Large intestine (tissue), 3 donors: ENCODE data around the gene TFIP11. TPM values are rescaled to one million over a fixed set of nuclear protein-coding genes. Genes with fewer than 3 reads are reported as not detected.

Experiments
- DNase-seq, 2 donors: peaks; one replicate each; pipeline versions ENCODE4 v3.0.0 to v3.0.0-alpha.2; 2013
- H3K27ac ChIP-seq: one replicate; pipeline ENCODE4 v1.5.1; 2013; ENCODE audit warnings: low read length
- H3K27me3 ChIP-seq: 2 replicates; pipeline ENCODE4 v1.6.1; 2013; ENCODE audit warnings: low read length; ENCODE audit not compliant: control insufficient read depth, insufficient read depth
- H3K36me3 ChIP-seq: 2 replicates; pipeline ENCODE4 v1.6.1; 2013; ENCODE audit warnings: low read length; ENCODE audit not compliant: control insufficient read depth, insufficient read depth
- H3K4me1 ChIP-seq: one replicate; pipeline ENCODE4 v1.6.1; 2013; ENCODE audit warnings: low read length; ENCODE audit not compliant: control insufficient read depth, insufficient read depth
- H3K4me3 ChIP-seq: one replicate; pipeline ENCODE4 v1.5.1; 2013; ENCODE audit warnings: low read length
- H3K9me3 ChIP-seq: one replicate; pipeline ENCODE4 v1.6.1; 2013; ENCODE audit warnings: mild to moderate bottlenecking, low read depth, low read length, moderate library complexity; ENCODE audit not compliant: control insufficient read depth
- WGBS: methylation state at CpG from one replicate; pipeline ENCODE4 v1.1.5; 2013; ENCODE audit warnings: low lambda C conversion rate; ENCODE audit not compliant: insufficient coverage; 5-methylcytosine and 5-hydroxymethylcytosine counted together
- polyA plus RNA-seq: library from polyadenylated mRNA; unstranded; fragments of 120-200 nt; gene quantifications from one replicate; pipeline ENCODE4 v1.2.1, GENCODE V29; 2013

Gene TFIP11
- polyA plus RNA-seq, 1 donor: 34.3 TPM

DNA sequence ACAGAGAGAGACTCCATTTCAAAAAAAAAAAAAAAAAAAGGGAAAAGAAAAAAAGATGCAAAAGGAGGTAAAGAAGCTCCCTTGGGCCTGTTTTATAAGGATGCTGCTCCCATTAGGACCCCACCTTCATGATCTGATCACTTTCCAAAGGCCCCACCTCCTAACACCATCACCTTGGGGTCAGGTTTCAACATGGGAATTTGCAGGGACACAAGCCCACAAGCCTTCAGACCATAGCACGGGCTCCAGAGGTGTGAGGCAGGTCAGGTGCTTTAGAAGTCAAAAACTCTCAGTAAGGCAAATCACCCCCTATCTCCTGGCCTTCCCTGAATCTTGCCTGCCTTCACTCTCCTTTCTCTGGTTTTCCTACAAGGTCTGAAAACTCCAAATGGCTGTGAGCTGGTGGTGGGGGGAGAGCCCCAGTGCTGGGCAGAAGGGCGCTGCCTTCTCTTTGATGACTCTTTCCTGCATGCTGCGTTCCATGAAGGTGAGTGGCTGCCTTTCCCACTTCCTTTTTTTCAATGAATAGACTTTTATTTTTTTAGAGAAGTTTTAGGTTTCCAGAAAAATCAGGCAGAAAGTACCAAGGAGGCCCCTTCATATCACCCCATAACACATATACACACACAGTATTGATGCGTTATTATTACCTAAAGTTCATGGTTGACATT is 70.1 kb downstream of the TFIP11 start:
- Histone ChIP-seq H3K27me3 (no peaks in the 10 kb centered on the region), H3K4me3 (no peak overlapping the region), H3K27ac (no peak overlapping the region), H3K9me3 (no peaks in the 10 kb centered on the region), H3K4me1 (no peaks in the 10 kb centered on the region), H3K36me3 (no peaks in the 10 kb centered on the region)
- WGBS: 100% methylated on average over 2 of the region's 4 CpGs
- DNase-seq: no peak

Other genes starting within 250 kb of the TFIP11 start
- gene ASPHD2, start 83.2 kb downstream of the TFIP11 start, polyA plus RNA-seq: 0.88 TPM
- 47.3 TPM for gene HPS4, start 28.7 kb downstream of the TFIP11 start, polyA plus RNA-seq
- gene SRRD, start 28.6 kb downstream of the TFIP11 start, polyA plus RNA-seq: 18.1 TPM
- gene TPST2, start 77.7 kb upstream of the TFIP11 start, polyA plus RNA-seq: 27.5 TPM
- 0.73 TPM for gene CRYBB1, start 105.6 kb upstream of the TFIP11 start, polyA plus RNA-seq
- 0.06 TPM for gene CRYBA4, start 109.5 kb upstream of the TFIP11 start, polyA plus RNA-seq
- 8.5 TPM for gene MIAT, start 145.1 kb upstream of the TFIP11 start, polyA plus RNA-seq